Measurements from ENCODE around the gene TMPRSS4. TPM values are rescaled to one million over a fixed set of nuclear protein-coding genes. Genes with fewer than 3 reads are reported as not detected.

The TMPRSS4 gene
- total and polyA plus RNA-seq, 2 donors (not counting 1 experiment from before 2014, with no cell fraction given) = not detected

- H3K36me3 ChIP-seq (replicated peaks in 1 of 2; ENCODE audit: control extremely low read depth in 1 of 2, control insufficient read depth in 1 of 2, extremely low read depth in 1 of 2, insufficient read depth in 2 of 2, low read length in 1 of 2) = no peaks in the 10 kb centered on the region
- no peak for ATAC-seq (ENCODE audit: low read depth)
- TF ChIP-seq EZH2 (IDR thresholded peaks at IDR 0.05; ENCODE audit: borderline replicate concordance, insufficient read depth, low read depth, low read length, poor library complexity, severe bottlenecking) = no peak
- TF ChIP-seq, protein P1, sequence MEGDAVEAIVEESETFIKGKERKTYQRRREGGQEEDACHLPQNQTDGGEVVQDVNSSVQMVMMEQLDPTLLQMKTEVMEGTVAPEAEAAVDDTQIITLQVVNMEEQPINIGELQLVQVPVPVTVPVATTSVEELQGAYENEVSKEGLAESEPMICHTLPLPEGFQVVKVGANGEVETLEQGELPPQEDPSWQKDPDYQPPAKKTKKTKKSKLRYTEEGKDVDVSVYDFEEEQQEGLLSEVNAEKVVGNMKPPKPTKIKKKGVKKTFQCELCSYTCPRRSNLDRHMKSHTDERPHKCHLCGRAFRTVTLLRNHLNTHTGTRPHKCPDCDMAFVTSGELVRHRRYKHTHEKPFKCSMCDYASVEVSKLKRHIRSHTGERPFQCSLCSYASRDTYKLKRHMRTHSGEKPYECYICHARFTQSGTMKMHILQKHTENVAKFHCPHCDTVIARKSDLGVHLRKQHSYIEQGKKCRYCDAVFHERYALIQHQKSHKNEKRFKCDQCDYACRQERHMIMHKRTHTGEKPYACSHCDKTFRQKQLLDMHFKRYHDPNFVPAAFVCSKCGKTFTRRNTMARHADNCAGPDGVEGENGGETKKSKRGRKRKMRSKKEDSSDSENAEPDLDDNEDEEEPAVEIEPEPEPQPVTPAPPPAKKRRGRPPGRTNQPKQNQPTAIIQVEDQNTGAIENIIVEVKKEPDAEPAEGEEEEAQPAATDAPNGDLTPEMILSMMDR (IDR thresholded peaks at IDR 0.05) = no peak
- Mint-ChIP-seq H3K4me1 (no peaks in the 10 kb centered on the region), H3K9me3 (ENCODE audit: insufficient read depth) (no peaks in the 10 kb centered on the region), H3K27ac (no peak overlapping the region), H3K4me3 (no peak overlapping the region), H3K27me3 (peaks cover 48% of the 10 kb centered on the region)
- no peak overlapping the region for H3K27ac ChIP-seq (ENCODE audit: low read length in 2 of 2)
- WGBS (ENCODE audit: insufficient coverage) = 100% methylated on average over 1 of the region's 5 CpGs
- DNase-seq = no peak
- no peak overlapping the region for H3K4me2 ChIP-seq (replicated peaks; ENCODE audit: low read depth, low read length, poor library complexity, severe bottlenecking)
- H3K79me2 ChIP-seq (ENCODE audit: control insufficient read depth, insufficient read depth, low read length) = no peaks in the 10 kb centered on the region
- no peak overlapping the region for H2AFZ ChIP-seq (ENCODE audit: insufficient read depth, low read depth, low read length, poor library complexity, severe bottlenecking)
- H3K4me1 ChIP-seq (ENCODE audit: control insufficient read depth in 2 of 2, insufficient read depth in 2 of 2, low read length in 2 of 2) = no peaks in the 10 kb centered on the region
- intact Hi-C loops (cut with micrococcal nuclease) = no loop called here
- H3K4me3 ChIP-seq (ENCODE audit: control extremely low read depth in 1 of 5, extremely low read depth in 1 of 5, insufficient read depth in 1 of 5, low read depth in 2 of 5, low read length in 4 of 5) = no peak overlapping the region
- H3K9me3 ChIP-seq (ENCODE audit: control extremely low read depth in 1 of 3, control insufficient read depth in 2 of 3, insufficient read depth in 1 of 3, low read length in 2 of 3) = no peaks in the 10 kb centered on the region
- ChIA-PET CTCF (no interaction called here), POLR2A (no interaction called here)
- no peaks in the 10 kb centered on the region for H4K20me1 ChIP-seq (ENCODE audit: control insufficient read depth, insufficient read depth, low read length, poor library complexity, severe bottlenecking)
- H3K9ac ChIP-seq (ENCODE audit: low read length) = no peak overlapping the region
- H3K27me3 ChIP-seq (replicated peaks in 1 of 4; ENCODE audit: control extremely low read depth in 1 of 4, control insufficient read depth in 3 of 4, insufficient read depth in 4 of 4, low read length in 3 of 4) = peaks cover 0 to 11% (median 5%) of the 10 kb centered on the region in 4 experiments
These were observed 58.9 kb downstream of the TMPRSS4 start for GRCh38 chr11:118135796-118136165.

GRCh38 chr11:118136341-118136740 is 59.5 kb downstream of the TMPRSS4 start:
- Histone ChIP-seq H3K27me3 (replicated peaks in 1 of 4; ENCODE audit: control extremely low read depth in 1 of 4, control insufficient read depth in 3 of 4, insufficient read depth in 4 of 4, low read length in 3 of 4) (peaks cover 0 to 12% (median 5%) of the 10 kb centered on the region in 4 experiments), H3K27ac (ENCODE audit: low read length in 2 of 2) (no peak overlapping the region), H4K20me1 (ENCODE audit: control insufficient read depth, insufficient read depth, low read length, poor library complexity, severe bottlenecking) (no peaks in the 10 kb centered on the region), H3K36me3 (replicated peaks in 1 of 2; ENCODE audit: control extremely low read depth in 1 of 2, control insufficient read depth in 1 of 2, extremely low read depth in 1 of 2, insufficient read depth in 2 of 2, low read length in 1 of 2) (no peaks in the 10 kb centered on the region), H3K4me2 (replicated peaks; ENCODE audit: low read depth, low read length, poor library complexity, severe bottlenecking) (no peak overlapping the region), H2AFZ (ENCODE audit: insufficient read depth, low read depth, low read length, poor library complexity, severe bottlenecking) (no peak overlapping the region), H3K4me3 (ENCODE audit: control extremely low read depth in 1 of 5, extremely low read depth in 1 of 5, insufficient read depth in 1 of 5, low read depth in 2 of 5, low read length in 4 of 5) (no peak overlapping the region), H3K79me2 (ENCODE audit: control insufficient read depth, insufficient read depth, low read length) (no peaks in the 10 kb centered on the region), H3K9me3 (ENCODE audit: control extremely low read depth in 1 of 3, control insufficient read depth in 2 of 3, insufficient read depth in 1 of 3, low read length in 2 of 3) (no peaks in the 10 kb centered on the region), H3K4me1 (ENCODE audit: control insufficient read depth in 2 of 2, insufficient read depth in 2 of 2, low read length in 2 of 2) (no peaks in the 10 kb centered on the region), H3K9ac (ENCODE audit: low read length) (no peak overlapping the region)
- peaks cover 51% of the 10 kb centered on the region for H3K27me3 Mint-ChIP-seq
- CTCF ChIA-PET = no interaction called here
- H3K4me1 Mint-ChIP-seq = no peaks in the 10 kb centered on the region
- H3K9me3 Mint-ChIP-seq (ENCODE audit: insufficient read depth) = no peaks in the 10 kb centered on the region
- H3K4me3 Mint-ChIP-seq = no peak overlapping the region
- no peak overlapping the region for H3K27ac Mint-ChIP-seq
- POLR2A ChIA-PET = no interaction called here
- no peak for DNase-seq
- no peak for ATAC-seq (ENCODE audit: low read depth)
- TF ChIP-seq, protein P1 (IDR thresholded peaks at IDR 0.05) = no peak
- no peak for TF ChIP-seq EZH2 (IDR thresholded peaks at IDR 0.05; ENCODE audit: borderline replicate concordance, insufficient read depth, low read depth, low read length, poor library complexity, severe bottlenecking)
- intact Hi-C loops (cut with micrococcal nuclease) = no loop called here
- no CpG with 5 or more reads among the region's 2 CpGs for WGBS (ENCODE audit: insufficient coverage)

All from B cell (primary cell).